Osteoblast (primary cell): Measurements from ENCODE around the gene C2orf78. TPM values are rescaled to one million over a fixed set of nuclear protein-coding genes. Genes with fewer than 3 reads are reported as not detected.

Experiments used
- DNase-seq: peaks from one replicate; pipeline ENCODE4 v3.0.0; 2011; ENCODE audit warnings: low spot score, mixed read lengths; ENCODE audit not compliant: insufficient read length; ENCODE audit errors: missing footprints
- H2AFZ ChIP-seq: 2 replicates; pipeline ENCODE4 v1.6.0; 2011; ENCODE audit warnings: mild to moderate bottlenecking, low read length
- H3K27ac ChIP-seq: 2 replicates; pipeline ENCODE4 v1.5.1; 2011; ENCODE audit warnings: mild to moderate bottlenecking, low read depth, low read length, moderate library complexity
- H3K27me3 ChIP-seq: 2 replicates; pipeline ENCODE4 v1.6.0; 2012; ENCODE audit warnings: mild to moderate bottlenecking, control low read depth, inconsistent platforms, low read length, moderate library complexity; ENCODE audit not compliant: insufficient read depth
- H3K36me3 ChIP-seq: 2 replicates; pipeline ENCODE4 v1.5.1; 2011; ENCODE audit warnings: mild to moderate bottlenecking, low read length, control low read depth, moderate library complexity; ENCODE audit not compliant: insufficient read depth
- H3K4me1 ChIP-seq: 2 replicates; pipeline ENCODE4 v1.5.1; 2011; ENCODE audit warnings: mild to moderate bottlenecking, low read length, control low read depth, moderate library complexity; ENCODE audit not compliant: insufficient read depth
- H3K4me2 ChIP-seq: 2 replicates; pipeline ENCODE4 v1.6.0; 2011; ENCODE audit warnings: mild to moderate bottlenecking, low read length; ENCODE audit not compliant: insufficient read depth
- H3K4me3 ChIP-seq: fragments of 200-600 bp; sonication (generic); 3 replicates; pipeline ENCODE4 v1.5.1; 2012; ENCODE audit warnings: mild to moderate bottlenecking, low read length, inconsistent platforms; ENCODE audit not compliant: insufficient read depth
- H3K79me2 ChIP-seq: 2 replicates; pipeline ENCODE4 v1.6.0; 2012; ENCODE audit warnings: mild to moderate bottlenecking, low read length, control low read depth, inconsistent platforms; ENCODE audit not compliant: insufficient read depth
- H3K9me3 ChIP-seq: 2 replicates; pipeline ENCODE4 v1.5.1; 2011; ENCODE audit warnings: low read depth, low read length, control low read depth
- H4K20me1 ChIP-seq: 2 replicates; pipeline ENCODE4 v1.6.0; 2012; ENCODE audit warnings: mild to moderate bottlenecking, low read length, control low read depth; ENCODE audit not compliant: insufficient read depth
- CTCF ChIP-seq: IDR thresholded peaks from 2 replicates; pipeline ENCODE4 v1.5.1; 2011; ENCODE audit warnings: mild to moderate bottlenecking, low read depth, low read length, moderate library complexity; ENCODE audit errors: extremely low read depth
- total RNA-seq: library from RNA; depleted of rRNA; stranded (reverse); fragments of >200 nt; gene quantifications from 2 replicates; pipeline ENCODE4 v1.2.3, GENCODE V29; 2012

The C2orf78 gene
- total RNA-seq, 1 donor = not detected

GRCh38 chr2:73855526-73855925 lies 71.5 kb downstream of the C2orf78 start:
- Histone ChIP-seq H3K4me2 (no peak overlapping the region), H3K27me3 (no peaks in the 10 kb centered on the region)

GRCh38 chr2:73856214-73856613 lies 72.2 kb downstream of the C2orf78 start:
- Histone ChIP-seq H3K27ac (no peak overlapping the region), H3K4me2 (no peak overlapping the region)

More at GRCh38 chr2:73855526-73855925, 71.5 kb downstream of the C2orf78 start:
- H3K79me2 ChIP-seq = no peaks in the 10 kb centered on the region
- peaks cover 43% of the 10 kb centered on the region for H3K36me3 ChIP-seq
- H3K27ac ChIP-seq = no peak overlapping the region
- no peak overlapping the region for H2AFZ ChIP-seq
- no peaks in the 10 kb centered on the region for H3K9me3 ChIP-seq
- TF ChIP-seq CTCF = no peak
- peaks cover 7% of the 10 kb centered on the region for H4K20me1 ChIP-seq
- no peak for DNase-seq
- no peak overlapping the region for H3K4me3 ChIP-seq
- H3K4me1 ChIP-seq = peaks cover 20% of the 10 kb centered on the region

GRCh38 chr2:73859721-73860586 lies 76.0 kb downstream of the C2orf78 start:
- no peak for TF ChIP-seq CTCF
- Histone ChIP-seq H3K27ac (no peak overlapping the region), H3K4me2 (no peak overlapping the region), H2AFZ (no peak overlapping the region), H3K27me3 (no peaks in the 10 kb centered on the region), H3K79me2 (no peaks in the 10 kb centered on the region), H3K9me3 (no peaks in the 10 kb centered on the region), H3K4me1 (peaks cover 15% of the 10 kb centered on the region), H4K20me1 (peaks cover 3% of the 10 kb centered on the region), H3K4me3 (no peak overlapping the region), H3K36me3 (peaks cover 54% of the 10 kb centered on the region)
- peak; percentile 90 for DNase-seq

More at GRCh38 chr2:73856214-73856613, 72.2 kb downstream of the C2orf78 start:
- H4K20me1 ChIP-seq = peaks cover 7% of the 10 kb centered on the region
- DNase-seq = peak; percentile 81
- H3K79me2 ChIP-seq = no peaks in the 10 kb centered on the region
- no peak overlapping the region for H2AFZ ChIP-seq
- H3K36me3 ChIP-seq = peaks cover 43% of the 10 kb centered on the region
- H3K4me1 ChIP-seq = peaks cover 20% of the 10 kb centered on the region
- no peaks in the 10 kb centered on the region for H3K27me3 ChIP-seq
- H3K4me3 ChIP-seq = no peak overlapping the region
- TF ChIP-seq CTCF = no peak
- H3K9me3 ChIP-seq = no peaks in the 10 kb centered on the region

GRCh38 chr2:73862987-73863386 lies 79.0 kb downstream of the C2orf78 start:
- H3K4me1 ChIP-seq = peaks cover 11% of the 10 kb centered on the region
- H3K27ac ChIP-seq = no peak overlapping the region
- no peak overlapping the region for H3K4me3 ChIP-seq
- no peaks in the 10 kb centered on the region for H3K9me3 ChIP-seq
- DNase-seq = no peak
- H3K4me2 ChIP-seq = no peak overlapping the region
- H4K20me1 ChIP-seq = peaks cover 6% of the 10 kb centered on the region
- no peaks in the 10 kb centered on the region for H3K27me3 ChIP-seq
- no peak for TF ChIP-seq CTCF
- peaks cover 60% of the 10 kb centered on the region for H3K36me3 ChIP-seq
- no peaks in the 10 kb centered on the region for H3K79me2 ChIP-seq
- H2AFZ ChIP-seq = no peak overlapping the region

Other genes starting within 250 kb of the C2orf78 start
- not detected in 2 replicates for gene NAT8, start 141.8 kb upstream of the C2orf78 start, total RNA-seq
- gene TPRKB, start 46.8 kb upstream of the C2orf78 start, total RNA-seq = 16.6 and 18.9 TPM in 2 replicates
- gene DUSP11, start 4.1 kb upstream of the C2orf78 start, total RNA-seq = 32.9 and 36.2 TPM in 2 replicates
- gene STAMBP, start 44.8 kb downstream of the C2orf78 start, total RNA-seq = 23.2 and 23.3 TPM in 2 replicates
- gene ACTG2, start 108.8 kb downstream of the C2orf78 start, total RNA-seq = 0.72 TPM in 1 of 2 replicates, not detected in the other
- 40.7 and 46.0 TPM in 2 replicates for gene DGUOK, start 142.7 kb downstream of the C2orf78 start, total RNA-seq
- 4.7 and 8.0 TPM in 2 replicates for gene TET3, start 200.7 kb downstream of the C2orf78 start, total RNA-seq